ENCODE results near the gene P2RY6. TPM values are rescaled to one million over a fixed set of nuclear protein-coding genes. Genes with fewer than 3 reads are reported as not detected.

The P2RY6 gene
- total RNA-seq, 2 experiments from 2014 or later, result not detected

DNA sequence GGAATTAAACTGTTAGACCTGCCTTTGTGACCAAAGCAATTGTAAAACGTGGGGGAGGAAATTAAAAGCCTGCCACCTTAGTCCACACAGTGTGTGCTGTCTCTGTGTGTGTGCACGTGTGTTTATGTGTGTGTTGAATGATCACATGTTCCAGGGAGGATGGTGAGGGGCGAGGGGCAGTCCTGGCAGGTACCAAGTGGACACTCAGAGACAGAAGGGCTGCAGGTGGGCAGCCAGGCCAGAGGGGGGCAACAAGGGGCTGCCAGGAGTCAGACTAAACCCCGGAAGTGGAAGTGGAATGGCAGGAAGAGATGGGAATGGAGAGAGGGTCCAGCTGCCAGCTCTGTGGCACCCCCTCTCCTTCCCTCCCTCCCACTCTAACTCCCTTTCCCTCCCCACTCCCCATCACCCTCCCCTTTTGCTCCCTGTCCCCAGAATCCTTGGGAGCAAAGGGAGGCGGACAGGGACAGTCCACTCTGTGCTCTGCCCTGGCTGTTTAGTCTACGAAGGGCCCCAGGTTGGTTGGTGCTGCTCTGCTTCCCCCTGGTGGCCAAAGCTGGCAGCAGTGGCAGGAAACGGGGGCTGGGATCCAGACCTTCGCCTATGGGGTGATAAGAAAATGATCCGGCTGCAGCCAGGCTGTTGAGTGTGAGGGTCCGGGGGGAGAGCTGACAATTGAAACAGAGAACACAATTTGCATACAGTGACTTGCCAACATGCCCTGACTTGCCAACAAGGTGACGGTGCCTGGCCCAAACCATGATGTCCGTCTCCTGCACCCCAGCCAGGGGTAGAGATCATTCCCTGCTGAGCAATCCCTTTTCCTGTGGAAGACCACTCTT is 29.7 kb upstream of the P2RY6 start:
- peaks cover 5% of the 10 kb centered on the region for H3K27me3 Mint-ChIP-seq
- H3K36me3 Mint-ChIP-seq, result no peaks in the 10 kb centered on the region
- no peak overlapping the region for H3K27ac Mint-ChIP-seq
- DNase-seq (peak; percentile 78), ATAC-seq (peak; percentile 81)
- H3K9me3 Mint-ChIP-seq (ENCODE audit: low read depth), result no peaks in the 10 kb centered on the region
- H3K4me1 Mint-ChIP-seq, result peaks cover 6% of the 10 kb centered on the region
- CTCF ChIA-PET, result interaction anchor here (0.7 to 1.8 kb wide), 14 partner anchors 10 to 410 kb away, joined by 3 to 8 read pairs (median 4); partner anchors contain the start of gene FCHSD2
- no peak overlapping the region for H3K4me3 Mint-ChIP-seq

GRCh38 chr11:73243093-73243485 is 29.0 kb upstream of the P2RY6 start:
- Mint-ChIP-seq H3K4me3 (no peak overlapping the region), H3K9me3 (ENCODE audit: low read depth) (no peaks in the 10 kb centered on the region), H3K27ac (no peak overlapping the region), H3K4me1 (peaks cover 6% of the 10 kb centered on the region), H3K36me3 (no peaks in the 10 kb centered on the region), H3K27me3 (peaks cover 5% of the 10 kb centered on the region)
- ATAC-seq (no peak), DNase-seq (no peak)
- CTCF ChIA-PET, result interaction anchor here (0.7 to 2.5 kb wide), 15 partner anchors 9 to 658 kb away, joined by 3 to 10 read pairs (median 4); no protein-coding TSS in a partner anchor

DNA sequence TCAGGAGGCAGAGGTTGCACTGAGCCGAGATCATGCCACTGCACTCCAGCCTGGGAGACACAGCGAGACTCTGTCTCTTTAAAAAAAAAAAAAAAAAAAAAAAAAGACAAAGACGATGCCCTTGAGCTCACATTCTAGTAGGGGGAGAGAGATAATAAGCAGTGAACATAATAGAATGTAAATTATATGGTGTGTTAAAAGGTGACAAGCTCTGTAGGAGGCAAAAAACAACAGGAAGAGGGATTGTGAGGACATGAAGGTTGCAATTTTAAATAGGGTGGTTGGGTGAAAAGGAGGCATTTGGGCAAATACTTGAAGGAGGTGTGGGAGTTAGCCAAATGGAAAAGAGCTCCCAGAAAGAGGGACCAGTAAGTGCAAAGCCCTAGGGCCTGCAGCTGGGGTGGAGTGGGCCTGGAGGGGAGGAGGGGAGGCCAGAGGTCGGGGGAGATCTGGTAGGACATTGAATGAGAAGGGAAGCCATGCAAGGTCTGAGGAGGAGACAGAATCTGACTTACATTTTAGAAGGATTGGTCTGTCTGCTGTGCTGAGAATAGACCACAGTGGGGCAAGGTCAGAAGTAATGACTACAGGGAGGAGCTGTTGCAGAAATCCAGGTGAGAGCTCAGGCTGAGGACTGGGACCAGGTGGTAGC is 27.4 kb upstream of the P2RY6 start:
- Mint-ChIP-seq H3K27me3 (peaks cover 5% of the 10 kb centered on the region), H3K4me1 (peaks cover 9% of the 10 kb centered on the region), H3K9me3 (ENCODE audit: low read depth) (no peaks in the 10 kb centered on the region), H3K36me3 (no peaks in the 10 kb centered on the region), H3K27ac (no peak overlapping the region), H3K4me3 (no peak overlapping the region)
- ATAC-seq (no peak), DNase-seq (no peak)
- CTCF ChIA-PET, result interaction anchor here (0.8 to 2.5 kb wide), 10 partner anchors 8 to 773 kb away, joined by 3 to 10 read pairs (median 3); no protein-coding TSS in a partner anchor

- Mint-ChIP-seq H3K27ac (no peak overlapping the region), H3K36me3 (no peaks in the 10 kb centered on the region), H3K27me3 (peaks cover 5% of the 10 kb centered on the region), H3K4me3 (no peak overlapping the region), H3K4me1 (peaks cover 11% of the 10 kb centered on the region), H3K9me3 (ENCODE audit: low read depth) (no peaks in the 10 kb centered on the region)
- CTCF ChIA-PET, result interaction anchor here (0.8 to 2.5 kb wide), 7 partner anchors 9 to 774 kb away, joined by 3 to 10 read pairs (median 3); no protein-coding TSS in a partner anchor
- no peak for ATAC-seq
- no peak for DNase-seq
These were observed 26.7 kb upstream of the P2RY6 start for GRCh38 chr11:73245461-73245860.

GRCh38 chr11:73246303-73246702 is 25.8 kb upstream of the P2RY6 start:
- Mint-ChIP-seq H3K9me3 (ENCODE audit: low read depth) (no peaks in the 10 kb centered on the region), H3K4me3 (no peak overlapping the region), H3K4me1 (peaks cover 11% of the 10 kb centered on the region), H3K27me3 (peaks cover 5% of the 10 kb centered on the region), H3K27ac (no peak overlapping the region), H3K36me3 (no peaks in the 10 kb centered on the region)
- CTCF ChIA-PET, result interaction anchor here (1.5 kb wide), 1 partner anchor 61 kb away, joined by 5 read pairs; no protein-coding TSS in a partner anchor
- no peak for DNase-seq
- ATAC-seq, result no peak

DNA sequence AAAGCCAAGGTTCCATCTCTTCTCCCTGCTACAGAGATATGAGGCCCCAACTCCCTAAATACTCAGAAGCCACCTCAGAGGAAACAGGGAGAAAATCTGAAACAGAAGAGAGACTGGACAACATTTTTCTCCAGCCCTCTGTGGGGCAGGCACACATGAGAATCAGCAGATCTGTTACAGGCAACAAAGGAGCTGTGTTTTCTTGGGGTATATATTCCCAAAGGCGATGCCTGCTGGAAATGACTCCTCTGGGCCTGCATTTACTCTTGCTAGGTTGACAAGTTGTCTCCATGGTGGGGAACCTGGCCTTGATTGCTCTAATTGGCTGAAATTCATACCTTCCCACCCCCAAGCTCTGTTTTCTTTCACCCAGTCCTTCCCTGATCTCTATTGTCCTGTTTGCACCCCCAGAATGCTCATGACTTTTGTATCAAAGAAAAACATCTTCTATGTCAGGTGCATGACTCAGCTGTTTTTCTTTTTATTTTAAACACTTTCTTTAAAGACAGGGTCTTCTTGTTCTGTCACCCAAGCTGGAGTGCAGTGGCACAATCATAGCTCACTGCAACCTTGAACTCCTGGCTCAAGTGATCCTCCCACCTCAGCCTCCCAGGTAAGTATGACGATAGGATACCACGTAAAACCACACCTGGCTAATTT is 23.5 kb upstream of the P2RY6 start:
- Mint-ChIP-seq H3K4me1 (peaks cover 10% of the 10 kb centered on the region), H3K9me3 (ENCODE audit: low read depth) (no peaks in the 10 kb centered on the region), H3K4me3 (no peak overlapping the region), H3K27ac (no peak overlapping the region), H3K36me3 (no peaks in the 10 kb centered on the region), H3K27me3 (no peaks in the 10 kb centered on the region)
- ATAC-seq (no peak), DNase-seq (no peak)
- CTCF ChIA-PET, result interaction anchor here (0.6 to 1.7 kb wide), 5 partner anchors 11 to 309 kb away, joined by 3 to 6 read pairs (median 3); no protein-coding TSS in a partner anchor

- H3K27ac Mint-ChIP-seq, result no peak overlapping the region
- peak; percentile 46 for ATAC-seq
These were observed 22.8 kb upstream of the P2RY6 start for GRCh38 chr11:73249304-73249703.

GRCh38 chr11:73249853-73250783 is 22.0 kb upstream of the P2RY6 start:
- H3K9me3 Mint-ChIP-seq (ENCODE audit: low read depth), result no peaks in the 10 kb centered on the region
- H3K4me1 Mint-ChIP-seq, result peaks cover 10% of the 10 kb centered on the region
- ATAC-seq, result peak; percentile 40
- CTCF ChIA-PET, result interaction anchor here (0.7 to 1.7 kb wide), 2 partner anchors 11 to 13 kb away, joined by 3 to 6 read pairs; no protein-coding TSS in a partner anchor
- DNase-seq, result no peak
- H3K27ac Mint-ChIP-seq, result no peak overlapping the region
- no peaks in the 10 kb centered on the region for H3K36me3 Mint-ChIP-seq
- H3K27me3 Mint-ChIP-seq, result no peaks in the 10 kb centered on the region
- no peak overlapping the region for H3K4me3 Mint-ChIP-seq

More at GRCh38 chr11:73249304-73249703, 22.8 kb upstream of the P2RY6 start:
- CTCF ChIA-PET, result interaction anchor here (0.6 to 1.7 kb wide), 4 partner anchors 12 to 310 kb away, joined by 3 to 6 read pairs (median 3); no protein-coding TSS in a partner anchor
- Mint-ChIP-seq H3K4me3 (no peak overlapping the region), H3K36me3 (no peaks in the 10 kb centered on the region), H3K9me3 (ENCODE audit: low read depth) (no peaks in the 10 kb centered on the region), H3K27me3 (no peaks in the 10 kb centered on the region), H3K4me1 (peaks cover 10% of the 10 kb centered on the region)
- DNase-seq, result no peak

- Mint-ChIP-seq H3K4me1 (peaks cover 7% of the 10 kb centered on the region), H3K36me3 (no peaks in the 10 kb centered on the region), H3K9me3 (ENCODE audit: low read depth) (no peaks in the 10 kb centered on the region), H3K4me3 (no peak overlapping the region), H3K27ac (no peak overlapping the region), H3K27me3 (no peaks in the 10 kb centered on the region)
- ATAC-seq (peak; percentile 69), DNase-seq (peak; percentile 66)
- CTCF ChIA-PET, result interaction anchor here (0.8 to 1.2 kb wide), 7 partner anchors 10 to 98 kb away, joined by 3 to 6 read pairs (median 4); no protein-coding TSS in a partner anchor
These were observed 19.5 kb upstream of the P2RY6 start for GRCh38 chr11:73252577-73253191.

DNA sequence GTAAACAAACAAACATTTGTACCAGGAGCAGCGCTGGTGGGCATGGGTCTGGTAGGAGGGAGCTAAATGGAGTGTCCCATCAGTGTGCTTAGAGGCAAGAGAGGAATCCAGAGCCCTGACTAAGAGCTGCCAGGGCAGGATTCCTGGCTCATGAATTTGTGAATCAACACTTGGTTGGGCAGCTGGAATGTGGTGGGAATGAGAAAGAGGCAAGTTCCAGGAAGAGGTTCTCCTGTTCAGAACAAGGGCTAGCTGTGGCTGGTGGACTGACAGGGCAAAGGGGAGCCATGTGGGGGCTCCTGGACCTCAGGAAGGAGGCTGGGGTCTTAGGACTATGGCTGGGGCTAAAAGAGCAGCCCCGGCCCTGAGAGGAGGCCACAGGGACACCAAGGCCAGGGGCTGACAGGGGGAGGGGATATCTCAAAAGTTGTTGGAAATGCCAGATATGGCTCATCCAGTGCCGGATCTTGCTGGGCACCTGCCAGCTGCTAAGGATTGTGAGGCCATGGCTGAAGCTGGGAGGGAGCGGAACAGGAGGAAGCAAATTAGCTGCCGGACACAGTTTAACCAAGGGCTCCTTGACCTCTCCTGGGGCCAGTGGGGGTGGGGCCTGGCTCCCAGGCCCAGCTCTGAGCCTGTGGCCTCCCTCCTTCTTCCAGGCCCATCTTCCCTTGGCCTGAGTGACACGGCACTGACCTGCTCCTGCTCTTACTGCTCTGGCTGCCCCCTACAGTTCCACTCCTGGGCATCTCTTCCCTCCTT is 14.6 kb upstream of the P2RY6 start:
- ATAC-seq (no peak), DNase-seq (no peak)
- Mint-ChIP-seq H3K27ac (no peak overlapping the region), H3K4me1 (peaks cover 2% of the 10 kb centered on the region), H3K9me3 (ENCODE audit: low read depth) (no peaks in the 10 kb centered on the region), H3K36me3 (no peaks in the 10 kb centered on the region), H3K4me3 (no peak overlapping the region), H3K27me3 (peaks cover 10% of the 10 kb centered on the region)
- CTCF ChIA-PET, result no interaction called here

GRCh38 chr11:73258104-73259035 is 13.8 kb upstream of the P2RY6 start:
- no peak for DNase-seq
- Mint-ChIP-seq H3K4me3 (no peak overlapping the region), H3K36me3 (no peaks in the 10 kb centered on the region), H3K27me3 (peaks cover 18% of the 10 kb centered on the region), H3K27ac (no peak overlapping the region), H3K9me3 (ENCODE audit: low read depth) (no peaks in the 10 kb centered on the region), H3K4me1 (no peaks in the 10 kb centered on the region)
- no peak for ATAC-seq
- CTCF ChIA-PET, result no interaction called here

Data from activated CD8-positive, alpha-beta memory T cell treated with anti-CD3 and anti-CD28 coated beads, Interleukin-2, amount 10 ng/mL, durations not matched to agents 7 days and 5 days (primary cell).